ENCODE results near the gene IL19. TPM values are rescaled to one million over a fixed set of nuclear protein-coding genes. Genes with fewer than 3 reads are reported as not detected.

The IL19 gene
- total RNA-seq, 1 experiment from 2014 or later: not detected

GRCh38 chr1:206886831-206887230 is 116.3 kb downstream of the IL19 start:
- CTCF ChIA-PET: interaction anchor here (1.0 to 3.2 kb wide), 9 partner anchors 9 to 256 kb away, joined by 3 to 15 read pairs (median 6); partner anchors contain the start of gene IL20
- POLR2A ChIA-PET: interaction anchor here (1.2 to 6.2 kb wide), 11 partner anchors 9 to 253 kb away, joined by 3 to 86 read pairs (median 6); partner anchors contain the start of genes C1orf116 and IL24

GRCh38 chr1:206887701-206888100 is 117.1 kb downstream of the IL19 start:
- peak; percentile 77 for DNase-seq (ENCODE audit: unreplicated experiment)

More at GRCh38 chr1:206886831-206887230, 116.3 kb downstream of the IL19 start:
- peaks cover 80% of the 10 kb centered on the region for H3K4me1 Mint-ChIP-seq (ENCODE audit: insufficient read depth, unreplicated experiment)
- no TSS peak for BruUV-seq (replicated peaks)
- no peak overlapping the region for H3K4me3 Mint-ChIP-seq (ENCODE audit: unreplicated experiment)
- no peaks in the 10 kb centered on the region for H3K27me3 Mint-ChIP-seq (ENCODE audit: insufficient read depth, unreplicated experiment)
- H3K27ac Mint-ChIP-seq (ENCODE audit: low read depth, unreplicated experiment): no peak overlapping the region
- peaks cover 6% of the 10 kb centered on the region for H3K9me3 Mint-ChIP-seq (ENCODE audit: unreplicated experiment)
- no peaks in the 10 kb centered on the region for H3K36me3 Mint-ChIP-seq (ENCODE audit: insufficient read depth, unreplicated experiment)
- intact Hi-C loops (cut with micrococcal nuclease): no loop called here
- DNase-seq (ENCODE audit: unreplicated experiment): no peak
- TF ChIP-seq, protein P1, sequence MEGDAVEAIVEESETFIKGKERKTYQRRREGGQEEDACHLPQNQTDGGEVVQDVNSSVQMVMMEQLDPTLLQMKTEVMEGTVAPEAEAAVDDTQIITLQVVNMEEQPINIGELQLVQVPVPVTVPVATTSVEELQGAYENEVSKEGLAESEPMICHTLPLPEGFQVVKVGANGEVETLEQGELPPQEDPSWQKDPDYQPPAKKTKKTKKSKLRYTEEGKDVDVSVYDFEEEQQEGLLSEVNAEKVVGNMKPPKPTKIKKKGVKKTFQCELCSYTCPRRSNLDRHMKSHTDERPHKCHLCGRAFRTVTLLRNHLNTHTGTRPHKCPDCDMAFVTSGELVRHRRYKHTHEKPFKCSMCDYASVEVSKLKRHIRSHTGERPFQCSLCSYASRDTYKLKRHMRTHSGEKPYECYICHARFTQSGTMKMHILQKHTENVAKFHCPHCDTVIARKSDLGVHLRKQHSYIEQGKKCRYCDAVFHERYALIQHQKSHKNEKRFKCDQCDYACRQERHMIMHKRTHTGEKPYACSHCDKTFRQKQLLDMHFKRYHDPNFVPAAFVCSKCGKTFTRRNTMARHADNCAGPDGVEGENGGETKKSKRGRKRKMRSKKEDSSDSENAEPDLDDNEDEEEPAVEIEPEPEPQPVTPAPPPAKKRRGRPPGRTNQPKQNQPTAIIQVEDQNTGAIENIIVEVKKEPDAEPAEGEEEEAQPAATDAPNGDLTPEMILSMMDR (IDR thresholded peaks at IDR 0.05; ENCODE audit: unreplicated experiment): no peak

GRCh38 chr1:206890125-206891060 is 119.8 kb downstream of the IL19 start:
- POLR2A ChIA-PET: interaction anchor here (0.5 to 12.1 kb wide), 21 partner anchors 8 to 168 kb away, joined by 3 to 271 read pairs (median 5); partner anchors contain the start of genes IL20 and PFKFB2
- TSS peak; percentile 89 for BruUV-seq (replicated peaks)
- DNase-seq (ENCODE audit: unreplicated experiment): peak; percentile 99
- TF ChIP-seq, protein P1 (IDR thresholded peaks at IDR 0.05; ENCODE audit: unreplicated experiment): no peak
- Mint-ChIP-seq H3K4me1 (ENCODE audit: insufficient read depth, unreplicated experiment) (peaks cover 91% of the 10 kb centered on the region), H3K27me3 (ENCODE audit: insufficient read depth, unreplicated experiment) (no peaks in the 10 kb centered on the region), H3K36me3 (ENCODE audit: insufficient read depth, unreplicated experiment) (peaks cover 6% of the 10 kb centered on the region), H3K27ac (ENCODE audit: low read depth, unreplicated experiment) (peak overlapping the region; percentile 95), H3K9me3 (ENCODE audit: unreplicated experiment) (no peaks in the 10 kb centered on the region), H3K4me3 (ENCODE audit: unreplicated experiment) (peak overlapping the region; percentile 45)
- intact Hi-C loops (cut with micrococcal nuclease): loop anchor here (1.0 to 10.0 kb wide), 3 partner anchors 19 to 434 kb away; partner anchors contain the start of genes CD55 and IL20
- CTCF ChIA-PET: interaction anchor here (0.6 to 4.8 kb wide), 8 partner anchors 17 to 226 kb away, joined by 3 to 53 read pairs (median 5); partner anchors contain the start of gene IL20

More at GRCh38 chr1:206887701-206888100, 117.1 kb downstream of the IL19 start:
- Mint-ChIP-seq H3K9me3 (ENCODE audit: unreplicated experiment) (peaks cover 2% of the 10 kb centered on the region), H3K4me1 (ENCODE audit: insufficient read depth, unreplicated experiment) (peaks cover 85% of the 10 kb centered on the region), H3K27ac (ENCODE audit: low read depth, unreplicated experiment) (peak overlapping the region; percentile 13), H3K36me3 (ENCODE audit: insufficient read depth, unreplicated experiment) (no peaks in the 10 kb centered on the region), H3K27me3 (ENCODE audit: insufficient read depth, unreplicated experiment) (no peaks in the 10 kb centered on the region), H3K4me3 (ENCODE audit: unreplicated experiment) (no peak overlapping the region)
- BruUV-seq (replicated peaks): no TSS peak
- ChIA-PET CTCF (interaction anchor here (0.6 to 1.7 kb wide), 10 partner anchors 8 to 213 kb away, joined by 3 to 15 read pairs (median 5); partner anchors contain the start of gene IL20), POLR2A (interaction anchor here (0.7 to 6.2 kb wide), 16 partner anchors 8 to 143 kb away, joined by 3 to 86 read pairs (median 6); partner anchors contain the start of genes IL20 and IL24)
- intact Hi-C loops (cut with micrococcal nuclease): no loop called here
- TF ChIP-seq, protein P1 (IDR thresholded peaks at IDR 0.05; ENCODE audit: unreplicated experiment): no peak
